Measurements from ENCODE around the gene ADIPOR1. TPM values are rescaled to one million over a fixed set of nuclear protein-coding genes. Genes with fewer than 3 reads are reported as not detected.
A peak's percentile ranks its signal among the peaks of the same experiment; 100 is the strongest.

ADIPOR1 gene
- total RNA-seq, 1 donor from 2014 or later: 52.9 TPM

GRCh38 chr1:202979459-202979858, 21.3 kb upstream of the ADIPOR1 start:
- H3K36me3 Mint-ChIP-seq (ENCODE audit: low read depth, unreplicated experiment): no peaks in the 10 kb centered on the region
- H3K4me1 Mint-ChIP-seq (ENCODE audit: unreplicated experiment): no peaks in the 10 kb centered on the region
- no peak overlapping the region for H3K27ac Mint-ChIP-seq (ENCODE audit: unreplicated experiment)
- H3K9me3 Mint-ChIP-seq (ENCODE audit: unreplicated experiment): no peaks in the 10 kb centered on the region
- no peaks in the 10 kb centered on the region for H3K27me3 Mint-ChIP-seq (ENCODE audit: unreplicated experiment)
- DNase-seq (ENCODE audit: low spot score): no peak
- no peak overlapping the region for H3K4me3 Mint-ChIP-seq (ENCODE audit: unreplicated experiment)
- TF ChIP-seq CTCF (IDR thresholded peaks at IDR 0.05; ENCODE audit: unreplicated experiment): no peak

GRCh38 chr1:202976633-202977032, 18.5 kb upstream of the ADIPOR1 start:
- Mint-ChIP-seq H3K9me3 (ENCODE audit: unreplicated experiment) (no peaks in the 10 kb centered on the region), H3K4me1 (ENCODE audit: unreplicated experiment) (no peaks in the 10 kb centered on the region), H3K27me3 (ENCODE audit: unreplicated experiment) (no peaks in the 10 kb centered on the region)

GRCh38 chr1:202974856-202975255, 16.7 kb upstream of the ADIPOR1 start:
- no peak for TF ChIP-seq CTCF (IDR thresholded peaks at IDR 0.05; ENCODE audit: unreplicated experiment)
- DNase-seq (ENCODE audit: low spot score): no peak
- Mint-ChIP-seq H3K36me3 (ENCODE audit: low read depth, unreplicated experiment) (no peaks in the 10 kb centered on the region), H3K4me1 (ENCODE audit: unreplicated experiment) (no peaks in the 10 kb centered on the region), H3K9me3 (ENCODE audit: unreplicated experiment) (no peaks in the 10 kb centered on the region), H3K4me3 (ENCODE audit: unreplicated experiment) (no peak overlapping the region), H3K27ac (ENCODE audit: unreplicated experiment) (no peak overlapping the region), H3K27me3 (ENCODE audit: unreplicated experiment) (no peaks in the 10 kb centered on the region)

More at GRCh38 chr1:202976633-202977032, 18.5 kb upstream of the ADIPOR1 start:
- H3K4me3 Mint-ChIP-seq (ENCODE audit: unreplicated experiment): no peak overlapping the region
- no peak overlapping the region for H3K27ac Mint-ChIP-seq (ENCODE audit: unreplicated experiment)
- no peaks in the 10 kb centered on the region for H3K36me3 Mint-ChIP-seq (ENCODE audit: low read depth, unreplicated experiment)
- no peak for DNase-seq (ENCODE audit: low spot score)
- TF ChIP-seq CTCF (IDR thresholded peaks at IDR 0.05; ENCODE audit: unreplicated experiment): no peak

- Mint-ChIP-seq H3K4me1 (ENCODE audit: unreplicated experiment) (peaks cover 19% of the 10 kb centered on the region), H3K27me3 (ENCODE audit: unreplicated experiment) (peaks cover 5% of the 10 kb centered on the region), H3K4me3 (ENCODE audit: unreplicated experiment) (no peak overlapping the region), H3K27ac (ENCODE audit: unreplicated experiment) (no peak overlapping the region), H3K9me3 (ENCODE audit: unreplicated experiment) (no peaks in the 10 kb centered on the region), H3K36me3 (ENCODE audit: low read depth, unreplicated experiment) (no peaks in the 10 kb centered on the region)
- no peak for DNase-seq (ENCODE audit: low spot score)
- no peak for TF ChIP-seq CTCF (IDR thresholded peaks at IDR 0.05; ENCODE audit: unreplicated experiment)
Measured at GRCh38 chr1:202972046-202972445, 13.9 kb upstream of the ADIPOR1 start.

GRCh38 chr1:202968895-202969295, 10.8 kb upstream of the ADIPOR1 start:
- H3K9me3 Mint-ChIP-seq (ENCODE audit: unreplicated experiment): no peaks in the 10 kb centered on the region
- peak; percentile 55 for DNase-seq (ENCODE audit: low spot score)
- H3K4me1 Mint-ChIP-seq (ENCODE audit: unreplicated experiment): peaks cover 30% of the 10 kb centered on the region
- H3K36me3 Mint-ChIP-seq (ENCODE audit: low read depth, unreplicated experiment): peaks cover 7% of the 10 kb centered on the region
- H3K27me3 Mint-ChIP-seq (ENCODE audit: unreplicated experiment): peaks cover 5% of the 10 kb centered on the region
- no peak for TF ChIP-seq CTCF (IDR thresholded peaks at IDR 0.05; ENCODE audit: unreplicated experiment)
- H3K4me3 Mint-ChIP-seq (ENCODE audit: unreplicated experiment): peak overlapping the region; percentile 59
- peak overlapping the region; percentile 53 for H3K27ac Mint-ChIP-seq (ENCODE audit: unreplicated experiment)

All from endothelial cell (in vitro differentiated cells).